Measurements from ENCODE around the gene WRAP53. TPM values are rescaled to one million over a fixed set of nuclear protein-coding genes. Genes with fewer than 3 reads are reported as not detected.

Gene WRAP53
- total RNA-seq (ENCODE audit: low replicate concordance) = 2.6 and 4.6 TPM in 2 replicates

GRCh38 chr17:7687908-7688807 lies at the start of gene WRAP53:
Gene WRAP53 (plus strand): TSS chr17:7688477. CDS start chr17:7688649, 172 bp downstream.

DNA sequence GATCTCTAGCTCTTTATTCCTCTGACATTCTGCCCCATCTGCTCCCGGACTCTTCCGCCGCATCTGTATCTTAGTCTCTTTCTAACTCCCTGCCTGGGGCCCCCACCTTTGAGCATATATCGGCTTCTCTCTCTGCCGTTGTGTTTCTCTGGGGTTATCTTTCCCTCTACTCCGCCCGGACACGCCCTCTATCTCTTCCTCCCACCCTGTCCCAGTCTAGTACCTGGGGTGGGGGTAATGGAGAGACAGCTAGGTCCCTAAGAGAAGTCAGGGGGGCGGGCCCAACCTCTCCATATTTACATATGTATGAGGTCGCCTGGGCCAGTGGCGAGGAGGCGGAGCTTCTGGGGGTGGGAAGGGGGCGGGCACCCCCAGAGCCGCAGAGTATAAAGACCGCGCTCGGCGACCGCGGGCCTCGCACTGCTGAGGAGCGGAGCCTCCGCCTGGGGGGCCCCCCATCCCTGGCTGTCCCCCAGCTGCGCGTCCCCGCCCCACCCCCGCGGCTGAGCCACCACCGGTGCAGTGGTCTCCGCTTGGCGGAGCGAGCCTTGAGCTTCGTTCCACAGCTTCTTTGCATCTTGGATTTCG lies 37.7 kb upstream of the WRAP53 start, which contains the start of gene ATP1B2:
Gene ATP1B2 (plus strand): TSS at position 418 of the 588 bp plus-strand sequence. CDS start 593 bp downstream, outside the sequence.

GRCh38 chr17:7687072-7687907 lies 987 bp upstream of the WRAP53 start, which contains the start of gene TP53:
Gene TP53 (minus strand): TSS chr17:7687490. CDS start chr17:7676594, 10,896 bp downstream.

DNA sequence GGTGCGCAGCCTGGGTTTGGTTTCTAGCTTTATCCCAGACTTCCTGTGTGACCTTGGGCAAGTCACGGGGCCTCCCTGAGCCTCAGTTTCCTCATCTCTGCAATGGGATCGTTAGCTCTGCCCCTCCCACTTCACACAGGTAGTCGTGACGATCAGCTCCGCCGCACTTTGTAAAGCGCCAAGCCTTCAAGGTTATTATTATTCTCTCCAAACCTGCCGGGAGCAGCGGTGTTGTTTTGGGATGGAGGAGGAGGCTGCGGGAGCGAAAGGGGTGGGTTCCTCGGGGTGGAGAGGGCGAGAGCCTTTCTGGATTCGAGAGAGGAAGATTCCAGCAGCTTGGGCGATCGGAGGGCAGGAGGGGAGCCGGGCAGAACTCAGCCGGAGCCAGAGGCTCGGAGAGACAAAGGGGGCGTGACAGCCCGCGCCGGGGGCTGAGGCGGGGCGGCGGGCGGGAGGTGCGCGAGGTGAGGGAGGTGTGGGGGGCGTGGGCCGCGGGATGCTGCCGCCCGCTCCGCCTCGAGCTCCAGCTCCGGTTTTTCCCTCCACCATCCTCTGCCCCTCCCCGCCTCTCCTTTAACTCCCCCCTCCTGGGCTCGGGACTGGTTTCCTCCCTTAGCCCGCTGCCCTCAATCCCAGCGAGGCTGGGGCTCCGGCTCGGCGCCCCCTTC lies 16.5 kb downstream of the WRAP53 start, which contains the start of gene EFNB3:
Gene EFNB3 (plus strand): TSS at position 602 of the 668 bp plus-strand sequence. CDS start 397 bp downstream, outside the sequence.

GRCh38 chr17:7716901-7717755 lies 28.9 kb downstream of the WRAP53 start, which contains the start of gene DNAH2:
Gene DNAH2 (plus strand): TSS chr17:7717744. CDS start chr17:7719735, 1,991 bp downstream.

Other genes with a start within 250 kb of the WRAP53 start
- 2.6 and 5.4 TPM in 2 replicates for gene FGF11, start 249.0 kb upstream of the WRAP53 start, total RNA-seq (ENCODE audit: low replicate concordance)
- gene CHRNB1, start 243.4 kb upstream of the WRAP53 start, total RNA-seq (ENCODE audit: low replicate concordance) = 7.1 and 9.6 TPM in 2 replicates
- 9.2 and 9.8 TPM in 2 replicates for gene ZBTB4, start 208.8 kb upstream of the WRAP53 start, total RNA-seq (ENCODE audit: low replicate concordance)
- gene SLC35G6, start 207.0 kb upstream of the WRAP53 start, total RNA-seq (ENCODE audit: low replicate concordance) = not detected in 2 replicates
- gene POLR2A, start 204.1 kb upstream of the WRAP53 start, total RNA-seq (ENCODE audit: low replicate concordance) = 62.8 and 87.6 TPM in 2 replicates
- gene TNFSF12, start 139.4 kb upstream of the WRAP53 start, total RNA-seq (ENCODE audit: low replicate concordance) = 3.9 TPM in 2 replicates
- 0.59 and 1.1 TPM in 2 replicates for gene TNFSF13, start 129.7 kb upstream of the WRAP53 start, total RNA-seq (ENCODE audit: low replicate concordance)
- gene SENP3, start 126.6 kb upstream of the WRAP53 start, total RNA-seq (ENCODE audit: low replicate concordance) = 45.4 and 76.6 TPM in 2 replicates
- gene CD68, start 108.8 kb upstream of the WRAP53 start, total RNA-seq (ENCODE audit: low replicate concordance) = 4.7 and 22.3 TPM in 2 replicates
- gene MPDU1, start 104.6 kb upstream of the WRAP53 start, total RNA-seq (ENCODE audit: low replicate concordance) = 48.6 and 59.0 TPM in 2 replicates
- gene SOX15, start 98.4 kb upstream of the WRAP53 start, total RNA-seq (ENCODE audit: low replicate concordance) = 0.23 TPM in 1 of 2 replicates, not detected in the other
- gene FXR2, start 73.6 kb upstream of the WRAP53 start, total RNA-seq (ENCODE audit: low replicate concordance) = 24.0 and 58.9 TPM in 2 replicates
- 39.1 and 56.6 TPM in 2 replicates for gene SAT2, start 60.7 kb upstream of the WRAP53 start, total RNA-seq (ENCODE audit: low replicate concordance)
- 0.23 and 1.2 TPM in 2 replicates for gene SHBG, start 58.3 kb upstream of the WRAP53 start, total RNA-seq (ENCODE audit: low replicate concordance)
- gene ATP1B2, start 37.6 kb upstream of the WRAP53 start, total RNA-seq (ENCODE audit: low replicate concordance) = not detected in 2 replicates
- 14.3 and 23.0 TPM in 2 replicates for gene TP53, start 987 bp upstream of the WRAP53 start, total RNA-seq (ENCODE audit: low replicate concordance)
- gene EFNB3, start 16.7 kb downstream of the WRAP53 start, total RNA-seq (ENCODE audit: low replicate concordance) = 0.47 and 1.4 TPM in 2 replicates
- gene DNAH2, start 29.3 kb downstream of the WRAP53 start, total RNA-seq (ENCODE audit: low replicate concordance) = 0.15 and 0.35 TPM in 2 replicates
- 3.8 and 4.0 TPM in 2 replicates for gene KDM6B, start 145.7 kb downstream of the WRAP53 start, total RNA-seq (ENCODE audit: low replicate concordance)
- 0.23 TPM in 2 replicates for gene TMEM88, start 166.6 kb downstream of the WRAP53 start, total RNA-seq (ENCODE audit: low replicate concordance)
- 145 and 157 TPM in 2 replicates for gene NAA38, start 169.1 kb downstream of the WRAP53 start, total RNA-seq (ENCODE audit: low replicate concordance)
- gene CYB5D1, start 169.5 kb downstream of the WRAP53 start, total RNA-seq (ENCODE audit: low replicate concordance) = 7.5 and 8.3 TPM in 2 replicates
- 179 and 468 TPM in 2 replicates for gene CHD3, start 200.3 kb downstream of the WRAP53 start, total RNA-seq (ENCODE audit: low replicate concordance)
- gene RNF227, start 227.8 kb downstream of the WRAP53 start, total RNA-seq (ENCODE audit: low replicate concordance) = 0.98 and 1.1 TPM in 2 replicates
- 0.15 TPM in 1 of 2 replicates, not detected in the other for gene KCNAB3, start 241.4 kb downstream of the WRAP53 start, total RNA-seq (ENCODE audit: low replicate concordance)
- 57.1 and 61.6 TPM in 2 replicates for gene TRAPPC1, start 243.5 kb downstream of the WRAP53 start, total RNA-seq (ENCODE audit: low replicate concordance)
- gene CNTROB, start 243.7 kb downstream of the WRAP53 start, total RNA-seq (ENCODE audit: low replicate concordance) = 16.1 and 18.1 TPM in 2 replicates